Inflammatory macrophage treated with lipopolysaccharide for 1 hour (primary cell): ENCODE measurements around the gene DCAF5.

Experiments used
- DNase-seq, 2 donors: peaks; one replicate each; pipeline ENCODE4 v3.0.0-alpha.2; 2020 to 2022

The DCAF5 gene

DNA sequence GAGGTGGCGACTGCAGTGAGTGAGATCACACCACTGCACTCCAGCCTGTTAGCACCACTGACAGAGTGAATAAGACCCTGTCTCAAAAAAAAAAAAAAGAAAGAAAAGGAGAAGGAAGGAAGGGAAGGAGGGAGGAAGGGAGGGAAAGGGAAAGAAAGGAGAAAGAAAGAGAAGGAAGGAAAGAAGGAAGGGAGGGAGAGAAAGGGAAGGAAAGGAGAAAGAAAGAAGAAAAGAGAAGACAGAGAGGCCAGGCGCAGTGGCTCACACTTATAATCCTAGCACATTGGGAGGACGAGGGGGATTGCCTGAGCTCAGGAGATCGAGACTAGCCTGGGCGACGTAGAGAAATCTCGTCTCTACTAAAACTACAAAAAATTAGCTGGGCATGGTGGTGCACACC lies 13.2 kb downstream of the DCAF5 start:
- DNase-seq: no peak

DNA sequence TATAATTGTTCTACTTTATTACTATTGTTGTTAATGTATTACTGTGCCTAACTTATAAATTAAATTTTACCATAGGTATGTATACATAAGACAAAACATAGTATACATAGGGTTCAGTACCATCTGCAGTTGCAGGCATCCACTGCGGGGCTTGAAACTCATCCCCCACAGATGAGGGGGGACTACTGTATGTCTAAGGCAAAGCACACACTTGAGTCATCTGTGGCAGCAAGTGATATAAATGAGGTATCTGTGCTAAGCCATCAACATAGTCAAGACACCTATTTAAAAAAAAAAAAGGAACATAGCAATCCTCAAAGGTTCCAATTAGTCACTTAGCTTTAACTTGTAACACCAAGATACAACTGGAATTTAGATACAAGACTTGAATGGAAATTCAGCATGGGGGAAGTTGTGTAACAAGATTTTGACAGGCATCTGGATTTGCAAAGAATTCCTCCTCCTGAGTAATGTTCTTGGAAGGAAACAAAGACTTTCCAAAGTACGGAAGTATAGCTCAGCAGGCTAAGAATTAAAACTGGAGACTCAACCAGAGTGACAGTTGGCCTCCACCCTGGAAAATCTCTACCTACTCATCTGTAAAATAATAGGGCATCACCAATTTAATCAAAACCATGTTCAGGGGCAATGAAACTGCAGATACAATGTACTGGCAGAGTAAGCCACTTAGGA lies 14.9 kb downstream of the DCAF5 start:
- DNase-seq: peak; percentile 28 to 47

DNA sequence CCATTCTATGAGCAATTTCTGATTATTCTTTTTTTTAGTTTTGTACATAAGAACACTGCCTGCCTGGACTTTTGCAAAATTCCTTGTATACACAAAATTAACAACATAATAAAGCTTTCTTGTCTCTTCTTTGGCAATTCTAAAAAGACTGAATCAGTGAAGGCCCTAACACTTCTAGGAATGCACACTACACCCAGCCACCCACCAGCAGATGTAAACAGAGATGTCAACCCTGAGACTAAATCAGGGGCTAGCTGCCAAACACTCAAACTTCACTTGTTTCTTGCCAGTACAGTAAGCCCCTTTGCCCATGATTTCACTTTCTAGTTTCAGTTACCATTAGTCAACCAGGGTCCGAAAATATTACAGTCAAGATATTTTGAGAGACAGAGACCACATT lies 15.5 kb downstream of the DCAF5 start:
- DNase-seq: no peak

DNA sequence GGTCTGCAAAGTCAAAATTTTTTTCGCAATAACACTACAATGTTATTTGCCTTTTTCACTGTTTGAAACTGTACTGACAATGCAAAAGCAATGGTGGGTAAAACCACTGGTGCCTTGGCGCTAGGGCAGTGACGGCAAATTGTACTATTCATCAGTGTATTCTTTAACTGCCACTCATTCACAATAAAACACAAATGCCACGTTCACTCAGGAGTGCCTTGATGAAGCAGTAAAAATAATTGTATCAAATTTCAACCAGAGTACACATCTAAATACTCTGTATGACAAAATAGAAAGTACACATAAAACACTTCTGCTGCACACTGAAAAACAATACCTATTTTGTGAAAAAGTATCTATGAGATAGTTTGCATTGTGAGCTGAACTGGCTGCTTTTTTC lies 17.8 kb downstream of the DCAF5 start:
- DNase-seq: no peak

DNA sequence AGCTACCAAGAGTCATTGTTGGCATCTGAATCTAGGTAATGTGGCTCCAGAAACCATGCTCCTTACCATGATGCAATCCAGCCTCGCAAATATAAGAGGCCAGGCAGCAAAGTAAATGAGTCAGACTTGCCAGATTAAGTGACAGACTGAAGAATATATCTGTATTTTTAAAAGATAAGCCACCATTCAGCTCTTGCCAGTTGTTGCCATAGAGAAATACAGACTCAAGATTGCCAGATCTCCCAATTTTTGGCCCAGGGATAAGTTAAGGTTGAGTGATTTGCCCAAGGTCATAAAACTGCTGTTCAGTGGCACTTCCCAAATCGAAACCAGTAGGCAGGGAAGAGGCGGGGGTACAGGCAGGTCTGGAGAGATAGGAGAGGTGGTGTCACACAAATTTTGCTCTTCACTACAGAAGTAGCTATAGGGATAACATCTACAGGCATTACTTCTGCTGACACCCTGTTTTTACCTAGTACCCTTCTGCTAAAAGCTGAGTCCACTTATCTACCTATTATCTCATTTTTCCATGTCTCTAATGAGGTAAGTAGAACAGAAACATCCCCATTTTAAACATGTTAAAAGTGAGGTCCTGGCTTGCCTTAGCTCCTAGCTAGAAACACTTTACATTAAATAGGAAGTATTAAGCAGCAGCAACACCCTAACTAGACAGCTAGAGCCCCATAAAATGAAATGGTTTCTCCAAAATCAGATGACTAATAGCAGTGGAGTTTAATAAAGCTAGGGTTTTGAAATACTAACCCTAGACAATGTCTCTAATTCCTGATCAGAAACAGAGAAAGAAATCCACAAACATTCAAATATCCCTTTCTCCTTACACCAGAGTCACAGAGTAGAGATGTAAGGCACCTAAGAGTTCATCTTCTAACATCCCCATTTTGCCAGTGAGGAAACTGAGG lies 19.5 kb downstream of the DCAF5 start:
- DNase-seq: peak in 1 of 2 donors; percentile 37

DNA sequence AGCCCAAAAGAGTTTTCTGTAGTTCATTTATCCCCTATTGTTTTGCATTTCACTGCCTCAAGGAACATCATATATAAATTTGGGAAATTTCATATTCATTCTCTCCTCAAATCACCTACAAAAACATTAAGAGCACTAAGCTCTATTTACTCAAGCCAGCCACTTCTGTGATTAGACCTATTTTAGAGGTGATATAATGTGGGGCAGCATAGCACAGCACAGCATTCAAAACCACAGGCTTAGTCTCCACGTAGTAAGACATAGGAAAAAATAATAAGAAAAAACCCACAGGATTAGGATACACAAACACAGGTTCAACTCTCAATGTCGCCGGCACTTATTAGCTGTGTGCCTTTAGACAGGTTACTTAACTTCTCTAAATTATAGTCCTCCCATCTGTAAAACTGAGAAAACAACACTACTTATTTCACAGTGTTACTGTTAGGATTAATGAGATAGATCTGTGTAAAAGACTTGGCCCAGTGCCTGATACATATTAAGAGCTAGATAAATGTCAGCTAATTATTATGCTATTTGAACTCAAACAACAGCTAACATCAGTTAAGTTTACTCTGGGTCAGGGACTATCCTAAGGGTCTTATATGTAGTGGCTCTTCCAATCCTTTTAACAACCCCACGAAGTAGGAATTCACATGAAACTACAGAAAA lies 20.3 kb downstream of the DCAF5 start:
- no peak for DNase-seq

DNA sequence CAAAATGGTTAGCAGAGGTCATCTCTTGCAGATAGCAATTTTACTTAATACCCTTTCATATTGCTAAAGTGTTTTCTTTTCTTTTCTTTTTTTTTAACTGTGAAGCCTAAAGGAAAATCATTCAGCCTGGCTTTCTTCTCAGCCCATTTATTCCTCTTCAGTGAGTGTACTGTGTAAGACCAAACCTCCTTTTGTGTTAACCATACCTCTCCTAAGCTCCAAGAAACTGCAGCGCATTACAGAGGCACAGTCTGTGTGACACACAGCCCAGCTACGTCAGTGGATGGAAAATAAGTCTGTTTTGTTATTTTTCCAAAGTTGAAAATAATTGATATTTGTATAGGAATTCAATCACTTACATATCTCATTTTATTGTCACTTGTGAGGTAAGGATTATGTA lies 21.7 kb downstream of the DCAF5 start:
- no peak for DNase-seq

DNA sequence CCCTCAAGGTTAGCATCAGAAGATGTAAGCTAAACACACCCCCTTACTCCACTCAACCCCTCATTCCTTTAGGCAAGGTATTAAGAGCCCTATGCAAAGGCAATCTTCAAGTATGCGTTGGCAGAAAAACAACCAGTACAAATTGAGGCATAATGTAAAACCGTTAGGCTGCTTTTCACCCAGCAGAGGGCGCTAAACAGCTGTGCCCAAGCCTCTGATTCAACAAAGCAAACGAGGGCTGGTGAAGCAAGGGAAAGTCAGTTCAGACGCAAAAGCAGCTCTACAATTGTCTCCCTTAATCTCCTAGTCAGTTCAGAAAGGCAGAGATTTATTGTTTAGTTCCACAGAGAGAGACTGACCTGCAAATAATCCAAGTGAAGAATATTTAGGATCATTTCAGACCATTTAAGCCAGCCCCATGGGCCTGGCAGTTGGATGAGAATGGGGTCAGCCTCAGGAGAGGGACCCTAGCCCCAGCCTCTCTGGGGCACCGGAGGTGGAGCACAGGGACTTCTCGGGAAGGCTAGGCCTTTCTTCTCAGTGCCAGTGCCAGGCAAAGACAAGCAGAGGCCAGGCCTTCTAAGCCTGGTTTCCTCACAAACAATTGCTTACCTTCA lies 23.5 kb downstream of the DCAF5 start:
- DNase-seq: peak; percentile 62 to 88

DNA sequence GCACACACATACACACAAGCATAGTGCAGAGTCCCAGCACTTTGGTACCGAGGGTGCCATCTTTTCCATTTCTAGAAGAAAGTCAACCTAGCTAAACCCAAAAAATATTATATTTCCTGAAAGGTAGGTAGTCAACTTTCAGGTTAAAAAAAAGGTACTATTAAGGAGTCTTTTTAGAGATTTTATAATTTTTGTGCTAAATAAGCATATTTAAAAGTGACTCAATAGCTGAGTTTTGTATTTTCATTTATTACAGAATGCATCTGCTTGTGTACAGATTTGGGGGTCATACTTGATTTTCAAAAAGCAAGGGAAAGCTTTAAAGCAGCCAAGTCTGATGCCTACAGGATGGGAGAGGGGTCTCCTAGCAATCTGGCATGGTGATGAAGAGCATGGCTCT lies 34.6 kb downstream of the DCAF5 start:
- DNase-seq: no peak

DNA sequence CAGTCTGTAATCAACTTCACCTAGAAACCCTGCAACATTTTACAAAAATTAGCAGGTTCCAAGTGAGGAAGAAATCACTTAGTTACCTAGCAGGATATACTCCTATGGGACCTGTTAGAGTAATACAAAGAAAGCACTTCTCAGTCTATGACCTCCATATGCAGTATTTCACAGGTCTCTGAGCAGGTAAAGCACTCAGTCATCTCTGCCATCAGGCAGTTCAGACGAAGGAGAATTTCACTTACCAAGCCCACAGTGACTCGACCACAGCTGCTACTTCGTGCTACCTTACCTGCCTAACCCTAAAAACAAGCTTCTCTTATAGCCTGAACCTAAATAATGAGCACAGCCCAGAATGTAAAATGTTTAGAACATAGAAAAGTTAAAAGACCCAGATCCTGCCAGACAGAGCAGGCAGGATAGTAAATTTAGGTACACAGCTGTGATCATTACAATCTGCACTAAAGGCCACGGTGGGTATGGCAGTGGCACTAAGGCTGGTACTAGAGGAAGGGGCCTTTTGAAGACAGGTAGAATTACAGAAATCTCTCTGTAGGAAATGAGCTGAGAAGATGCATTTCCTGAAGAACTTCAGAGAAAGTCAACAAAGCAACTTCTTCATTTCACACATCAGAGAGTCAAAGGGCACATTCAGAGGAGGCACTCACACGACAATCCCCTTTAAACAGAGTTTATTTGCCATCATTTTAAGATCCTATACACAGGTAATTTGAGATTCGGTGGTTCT lies 35.7 kb downstream of the DCAF5 start:
- no peak for DNase-seq

DNA sequence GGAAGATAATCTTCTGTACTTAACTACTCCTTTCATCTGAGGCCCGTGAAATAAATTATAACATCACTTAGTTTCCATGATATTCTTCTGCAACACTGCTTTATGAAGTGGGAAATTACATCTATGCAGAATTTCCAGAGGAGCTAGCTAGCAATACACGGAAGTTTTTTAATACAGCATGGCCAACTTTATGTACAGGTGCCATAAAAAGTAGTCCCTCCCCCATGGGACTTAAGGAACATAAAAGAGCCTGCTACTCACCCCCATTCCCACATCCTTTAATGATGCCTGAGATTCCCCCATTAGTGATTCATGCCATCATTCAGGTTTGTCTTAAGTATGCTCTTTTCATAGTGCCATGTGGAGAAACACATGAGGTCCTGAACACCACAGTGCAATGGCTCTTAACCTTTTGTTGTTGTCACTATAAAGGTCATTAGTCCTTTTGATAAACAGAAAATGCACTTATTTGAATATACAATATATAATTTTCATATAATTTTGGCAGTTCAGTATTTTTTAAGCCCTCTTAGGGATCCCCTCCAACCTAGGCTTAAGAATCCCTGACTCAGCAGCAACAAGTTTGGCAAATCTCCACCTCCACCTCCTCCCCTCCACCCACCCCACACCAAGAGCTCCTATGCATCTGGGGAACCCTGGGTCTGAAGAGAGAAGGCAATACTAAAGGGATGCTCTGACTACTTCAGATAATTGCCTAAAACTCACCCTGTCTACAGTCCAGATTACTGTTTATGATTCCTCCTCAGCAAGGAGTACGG lies 37.3 kb downstream of the DCAF5 start:
- no peak for DNase-seq

DNA sequence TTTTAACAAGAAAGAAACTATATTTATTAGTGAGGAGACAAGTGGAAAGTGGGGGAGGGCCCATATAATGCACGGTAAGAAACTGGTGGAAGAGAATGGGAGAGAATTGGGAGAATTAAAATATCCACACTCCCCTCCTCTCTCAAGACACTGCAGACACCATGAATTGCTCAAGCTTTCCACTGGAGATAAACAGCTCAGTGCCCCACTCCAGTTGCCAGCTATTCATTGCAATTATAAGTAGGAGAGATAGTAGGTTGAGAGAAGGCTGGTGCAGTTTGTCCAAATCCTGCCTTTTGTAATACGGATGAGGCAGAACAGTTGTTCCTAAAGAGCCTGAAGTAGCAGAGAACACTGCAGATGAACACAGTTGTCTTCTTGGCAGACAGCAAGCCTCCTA lies 38.2 kb downstream of the DCAF5 start:
- DNase-seq: no peak

DNA sequence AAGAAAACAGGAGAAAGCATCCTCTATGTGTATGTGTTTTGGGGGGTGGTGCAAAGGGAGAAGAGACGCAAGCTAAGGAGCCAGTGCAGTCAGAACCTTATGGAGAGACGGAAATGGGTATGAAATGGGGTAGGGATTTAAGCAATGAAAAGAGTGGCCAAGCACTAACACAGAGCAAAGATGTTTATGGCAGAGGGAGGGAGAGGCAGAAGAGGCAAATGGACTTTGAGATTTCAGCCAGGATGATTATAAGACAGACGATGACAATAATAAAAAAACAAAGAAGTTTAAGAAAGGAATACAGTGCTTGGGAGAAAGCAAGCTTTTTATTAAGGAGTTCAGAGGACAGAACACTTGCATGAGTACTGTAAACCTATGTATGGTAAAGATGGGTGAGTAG lies 44.6 kb downstream of the DCAF5 start:
- DNase-seq: no peak

DNA sequence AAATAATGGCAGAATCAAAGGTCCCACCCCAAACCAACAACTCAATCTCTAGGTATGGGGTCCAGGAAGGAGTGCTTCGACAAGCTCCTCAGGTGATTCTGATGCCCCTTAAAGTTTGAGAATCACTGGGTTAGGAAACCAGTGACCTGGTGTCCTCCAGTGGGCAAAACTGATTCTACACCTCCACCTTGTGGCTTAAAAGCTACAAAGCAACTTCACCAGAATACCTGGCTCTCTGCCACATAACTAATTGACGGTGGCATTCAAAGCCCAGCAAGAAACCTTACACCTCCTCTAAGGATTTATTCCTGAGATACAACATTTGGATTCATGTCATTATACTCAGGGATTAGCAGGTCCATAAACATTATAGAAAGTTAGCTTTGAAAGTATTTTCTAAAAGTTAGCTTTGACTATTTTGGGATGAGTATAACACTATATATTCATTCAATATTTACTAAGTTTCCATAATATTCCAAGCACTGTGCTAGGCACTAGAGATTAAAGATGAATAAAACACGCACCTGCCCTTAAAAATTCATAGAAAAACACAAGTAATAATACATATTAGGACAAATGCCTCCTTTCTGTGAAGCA lies 45.4 kb downstream of the DCAF5 start:
- peak; percentile 16 to 50 for DNase-seq

DNA sequence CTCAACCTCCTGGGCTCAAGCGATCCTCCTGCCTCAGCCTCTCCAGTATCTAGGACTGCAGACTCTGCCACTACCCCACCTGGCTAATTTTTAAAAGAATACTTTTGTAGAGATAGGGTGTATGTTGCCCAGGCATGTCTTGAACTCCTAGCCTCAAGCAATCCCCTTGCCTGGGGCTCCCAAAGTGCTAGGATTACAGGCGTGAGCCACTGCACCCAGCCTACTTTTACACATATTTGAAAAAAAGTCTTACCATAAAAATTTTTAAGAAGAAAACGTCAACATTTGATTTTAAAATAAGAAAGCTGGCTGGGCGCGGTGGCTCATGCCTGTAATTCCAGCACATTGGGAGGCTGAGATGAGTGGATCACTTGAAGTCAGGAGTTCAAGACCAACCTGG lies 46.5 kb downstream of the DCAF5 start:
- no peak for DNase-seq

DNA sequence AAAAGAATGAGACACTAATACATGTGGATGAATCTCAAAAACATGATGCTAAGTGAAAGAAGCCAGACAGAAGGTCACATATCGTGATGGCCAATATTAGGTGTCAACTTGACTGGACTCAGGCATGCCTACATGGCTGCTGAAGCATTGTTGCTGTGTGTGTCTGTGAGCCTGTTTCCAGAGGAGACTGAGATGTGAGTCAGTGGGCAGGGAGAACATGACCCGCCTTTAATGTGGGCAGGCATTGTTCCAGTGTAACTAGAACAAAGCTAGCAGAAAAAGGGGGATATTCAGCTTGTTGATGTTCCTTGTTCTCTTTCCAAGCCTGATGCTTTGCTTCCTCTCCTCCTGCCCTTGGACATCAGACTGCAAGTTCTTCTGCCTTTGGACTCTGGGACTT lies 47.6 kb downstream of the DCAF5 start:
- DNase-seq: no peak

DNA sequence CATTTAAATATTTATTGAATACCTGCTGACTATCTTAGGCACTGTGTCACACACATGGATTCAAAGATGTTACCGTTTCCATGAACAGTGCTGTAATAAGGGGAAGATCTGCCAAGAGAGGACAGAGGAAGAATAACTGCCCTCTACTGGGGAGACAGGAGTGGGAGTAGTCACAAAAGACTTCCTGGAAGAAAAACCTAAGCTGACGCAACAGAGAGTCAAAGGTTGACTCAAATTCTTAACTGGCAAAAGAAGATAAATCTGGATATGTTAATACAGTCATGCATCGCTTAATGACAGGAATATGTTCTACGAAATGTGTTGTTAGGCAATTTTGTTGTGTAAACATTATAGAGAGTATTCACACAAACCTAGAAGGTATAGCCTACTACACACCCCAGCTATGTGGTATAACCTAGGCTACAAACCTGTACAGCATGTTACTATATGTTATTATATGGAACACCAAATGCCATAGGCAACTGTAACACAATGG lies 51.5 kb downstream of the DCAF5 start:
- DNase-seq: peak; percentile 81 to 82

DNA sequence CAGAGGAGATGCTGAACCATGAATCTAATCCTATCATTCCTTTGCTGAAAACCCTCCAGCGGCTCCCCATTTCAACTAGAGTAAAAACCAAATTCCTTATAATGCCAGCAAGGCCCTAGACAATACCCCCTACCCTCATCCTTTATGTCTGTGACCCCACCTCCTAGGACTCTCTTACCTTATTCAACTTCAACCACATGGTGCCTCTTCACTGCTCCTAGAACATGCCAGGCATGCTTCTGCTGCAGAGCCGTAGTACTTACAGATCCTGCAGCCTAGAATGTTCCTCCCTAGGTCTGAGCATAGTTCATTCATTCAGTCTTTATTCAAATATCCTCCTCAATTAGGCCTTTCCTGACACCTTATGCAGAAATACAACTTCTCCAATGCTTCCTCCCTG lies 54.9 kb downstream of the DCAF5 start:
- no peak for DNase-seq

DNA sequence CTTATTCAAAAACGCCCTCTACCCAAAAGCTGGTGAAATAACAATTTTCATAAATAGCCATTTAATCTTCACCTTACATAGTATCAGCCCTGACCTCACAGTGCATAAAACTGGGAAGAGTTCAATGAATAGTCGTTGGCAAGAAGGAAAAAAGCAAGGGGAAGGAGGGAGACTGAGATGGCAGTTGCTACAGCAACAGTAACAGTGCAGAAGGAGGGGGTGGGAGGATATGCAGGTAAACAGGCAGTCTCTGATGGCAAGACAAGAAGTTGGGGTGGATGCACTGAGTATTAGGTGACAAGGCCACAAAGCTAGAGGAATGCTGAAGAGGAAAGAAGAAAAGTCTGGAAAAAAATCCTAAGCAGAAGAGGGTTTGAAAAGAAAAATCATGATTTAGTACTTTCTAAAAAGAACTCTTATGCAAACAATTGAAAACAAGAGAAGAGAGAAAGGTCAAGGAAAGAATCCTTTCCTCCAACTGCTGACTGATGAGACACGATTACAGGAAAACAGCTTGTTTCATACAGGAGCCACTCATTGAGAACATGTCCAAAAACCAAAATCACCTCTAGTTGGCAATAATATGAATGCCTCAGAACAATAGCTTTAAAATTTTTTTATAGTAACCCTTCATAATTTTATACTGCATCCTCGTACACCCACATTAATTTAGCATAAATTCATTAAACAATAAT lies 56.0 kb downstream of the DCAF5 start:
- DNase-seq: no peak

DNA sequence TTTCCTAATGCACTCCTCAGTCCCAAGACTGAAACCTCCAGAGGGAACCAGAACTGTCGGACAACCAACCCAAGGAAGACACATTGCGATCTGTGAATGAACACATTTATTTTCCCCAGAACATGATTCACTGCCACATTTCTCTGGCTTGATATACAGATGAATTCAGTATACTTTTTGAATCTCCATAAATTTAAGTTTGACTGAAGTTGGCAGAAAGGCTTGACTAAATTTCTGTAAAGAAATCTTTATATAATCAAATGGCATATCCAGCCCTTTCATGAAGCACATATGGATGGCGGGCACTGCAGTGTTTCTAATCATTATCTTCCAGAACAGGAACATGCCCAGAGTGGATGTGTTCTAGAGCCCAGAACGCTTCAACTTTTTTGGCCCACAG lies 56.7 kb downstream of the DCAF5 start:
- no peak for DNase-seq

DNA sequence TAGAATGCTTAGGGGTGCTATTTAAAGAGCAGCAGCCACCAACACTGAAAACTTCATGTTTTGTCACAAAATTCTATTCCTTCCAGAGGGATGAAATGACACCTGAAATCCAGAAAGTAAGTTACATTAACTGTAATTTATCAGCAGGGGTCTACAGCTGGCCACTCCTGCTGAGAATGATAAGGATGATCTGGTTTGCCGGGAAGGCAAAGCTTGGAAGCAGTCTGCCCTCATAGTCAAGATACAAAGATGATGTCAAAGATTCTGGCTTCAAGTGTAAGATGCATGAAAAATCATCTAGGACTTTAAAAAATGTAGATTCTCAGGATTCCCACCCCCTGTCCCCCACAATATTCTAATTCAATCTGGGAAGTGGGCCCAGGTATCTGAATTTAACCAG lies 58.4 kb downstream of the DCAF5 start:
- no peak for DNase-seq
